22Rv1 (cell line): Measurements from ENCODE around the gene SLIT3.

ENCODE experiments used
- CTCF ChIP-seq: fragments of 450-650 bp; IDR thresholded peaks from 2 replicates; pipeline ENCODE4 v1.5.1; 2017; ENCODE audit warnings: mild to moderate bottlenecking
- ZFX ChIP-seq: fragments of 450-650 bp; IDR thresholded peaks from 2 replicates; pipeline ENCODE4 v1.6.1; 2017; ENCODE audit warnings: antibody characterized with exemption, borderline replicate concordance

- no peak for TF ChIP-seq CTCF
- no peak for TF ChIP-seq ZFX
These were observed 42.8 kb upstream of the SLIT3 start for GRCh38 chr5:169343766-169344165.
